GM23338 (cell line): ENCODE results near the gene SLC25A39. TPM values are rescaled to one million over a fixed set of nuclear protein-coding genes. Genes with fewer than 3 reads are reported as not detected.
"Not testable (repeated sequence)": the region's sequence is repeated elsewhere in the genome, so short reads cannot be mapped to it uniquely, and the experiment has no call there.

Source experiments
- ATAC-seq: fragments of 200-7000 bp; cut with Tn5 transposase; 3 replicates; pipeline ENCODE4 v1.9.1; 2020
- DNase-seq: peaks from one replicate; pipeline ENCODE4 v3.0.0-alpha.2; 2015; ENCODE audit warnings: low spot score
- H2AFZ ChIP-seq: fragments of 200-600 bp; sonication (generic); 2 replicates; pipeline ENCODE4 v1.8.0; 2016; ENCODE audit warnings: antibody characterized with exemption, mild to moderate bottlenecking, moderate library complexity
- H3F3A ChIP-seq: fragments of 200-600 bp; sonication (generic); replicated peaks from 2 replicates; pipeline ENCODE4 v1.8.0; 2017; ENCODE audit warnings: antibody characterized with exemption, mixed run types, low read depth
- H3K27ac ChIP-seq: fragments of 200-600 bp; sonication (generic); 2 replicates; pipeline ENCODE4 v1.6.1; 2016; ENCODE audit warnings: low read depth
- H3K27me3 ChIP-seq: fragments of 200-600 bp; sonication (generic); 2 replicates; pipeline ENCODE4 v1.8.0; 2016; ENCODE audit warnings: mild to moderate bottlenecking, mixed run types, moderate library complexity; ENCODE audit not compliant: insufficient read depth
- H3K36me3 ChIP-seq: fragments of 200-600 bp; sonication (generic); 2 replicates; pipeline ENCODE4 v1.8.0; 2016; ENCODE audit warnings: mild to moderate bottlenecking; ENCODE audit not compliant: insufficient read depth
- H3K4me1 ChIP-seq: fragments of 200-600 bp; sonication (generic); 2 replicates; pipeline ENCODE4 v1.8.0; 2016; ENCODE audit warnings: mild to moderate bottlenecking, moderate library complexity; ENCODE audit not compliant: insufficient read depth
- H3K4me2 ChIP-seq: fragments of 200-600 bp; sonication (generic); 2 replicates; pipeline ENCODE4 v1.7.1; 2017; ENCODE audit warnings: mixed run types
- H3K4me3 ChIP-seq: fragments of 200-600 bp; sonication (generic); 2 replicates; pipeline ENCODE4 v1.6.1; 2016; ENCODE audit warnings: mixed run types
- H3K79me2 ChIP-seq: fragments of 200-600 bp; sonication (generic); replicated peaks from 2 replicates; pipeline ENCODE4 v1.8.0; 2017; ENCODE audit warnings: mild to moderate bottlenecking; ENCODE audit not compliant: insufficient read depth
- H3K9me2 ChIP-seq: fragments of 200-600 bp; sonication (generic); 2 replicates; pipeline ENCODE4 v1.8.0; 2017; ENCODE audit not compliant: insufficient read depth
- H4K20me1 ChIP-seq: fragments of 200-600 bp; sonication (generic); replicated peaks from 2 replicates; pipeline ENCODE4 v1.8.0; 2017; ENCODE audit warnings: mild to moderate bottlenecking; ENCODE audit not compliant: insufficient read depth
- H3K27ac Mint-ChIP-seq: 2 replicates; pipeline ENCODE4 v1.8.0; 2020; ENCODE audit warnings: inconsistent platforms, mild to moderate bottlenecking, moderate library complexity, mixed read lengths
- H3K27me3 Mint-ChIP-seq: 3 replicates; pipeline ENCODE4 v1.8.0; 2022; ENCODE audit warnings: low read depth, mild to moderate bottlenecking, moderate library complexity, mixed read lengths, inconsistent platforms; ENCODE audit not compliant: insufficient read depth, poor library complexity
- H3K36me3 Mint-ChIP-seq: 3 replicates; pipeline ENCODE4 v1.8.0; 2021; ENCODE audit warnings: low read depth, mild to moderate bottlenecking, inconsistent platforms, moderate library complexity, mixed read lengths
- H3K4me1 Mint-ChIP-seq: 3 replicates; pipeline ENCODE4 v1.8.0; 2020; ENCODE audit warnings: mild to moderate bottlenecking, inconsistent platforms, mixed read lengths
- H3K4me3 Mint-ChIP-seq: 3 replicates; pipeline ENCODE4 v1.8.0; 2021; ENCODE audit warnings: moderate library complexity, mild to moderate bottlenecking, inconsistent platforms, mixed read lengths
- H3K9me3 Mint-ChIP-seq: 3 replicates; pipeline ENCODE4 v1.8.0; 2020; ENCODE audit warnings: moderate library complexity, mild to moderate bottlenecking, inconsistent platforms, mixed read lengths
- EZH2 ChIP-seq: fragments of 200-600 bp; sonication (generic); IDR thresholded peaks from one replicate; pipeline ENCODE4 v1.8.0; 2017; ENCODE audit warnings: antibody characterized with exemption, mild to moderate bottlenecking, low read depth; ENCODE audit not compliant: unreplicated experiment
- JUNB ChIP-seq: IDR thresholded peaks from one replicate; pipeline ENCODE4 v1.6.1; 2016; ENCODE audit warnings: antibody characterized with exemption; ENCODE audit not compliant: unreplicated experiment
- NANOG ChIP-seq: IDR thresholded peaks from 2 replicates; pipeline ENCODE4 v1.6.1; 2016; ENCODE audit warnings: antibody characterized with exemption, borderline replicate concordance
- POLR2AphosphoS5 ChIP-seq: IDR thresholded peaks from 2 replicates; pipeline ENCODE4 v1.6.1; 2016; ENCODE audit warnings: antibody characterized with exemption, low read depth
- ZNF114 ChIP-seq: fragments of 250-450 bp; sonication (Bioruptor Pico); IDR thresholded peaks from 2 replicates; pipeline ENCODE4 v1.5.0; 2020; ENCODE audit warnings: mild to moderate bottlenecking, moderate library complexity
- ZNF331 ChIP-seq: fragments of 250-450 bp; sonication (Bioruptor Pico); IDR thresholded peaks from 2 replicates; pipeline ENCODE4 v1.5.0; 2020; ENCODE audit warnings: low read depth, mild to moderate bottlenecking, moderate library complexity
- polyA plus RNA-seq: library from polyadenylated mRNA; unstranded; fragments of >200 nt; fragmentation: Nextera tagmentation; extraction: Ambion mirVana; gene quantifications from 2 replicates; pipeline ENCODE4 v1.2.1, GENCODE V29; 2016
- total RNA-seq: library from RNA; depleted of rRNA; stranded (reverse); fragments of >200 nt; shearing (Covaris generic); gene quantifications from 2 replicates; pipeline ENCODE4 v1.2.3, GENCODE V29; 2014
- TF ChIP-seq, protein P1 (sequence below), 2 experiments: fragments of 200-600 bp in 1 of 2; sonication (generic) in 1 of 2; conservative IDR thresholded peaks; 2 replicates each; pipeline versions ENCODE4 v1.5.1 to v1.6.1; 2016 to 2017; ENCODE audit warnings: antibody characterized with exemption in 2 of 2, low read depth in 2 of 2, mild to moderate bottlenecking in 2 of 2, moderate library complexity in 1 of 2
- TF ChIP-seq, protein P2 (sequence below): fragments of 250-450 bp; sonication (Bioruptor Pico); IDR thresholded peaks from 2 replicates; pipeline ENCODE4 v1.5.0; 2020; ENCODE audit warnings: mild to moderate bottlenecking, moderate library complexity
- TF ChIP-seq, protein P3 (sequence below): IDR thresholded peaks from 2 replicates; pipeline ENCODE4 v1.6.1; 2016; ENCODE audit warnings: antibody characterized with exemption

Gene SLC25A39
- total and polyA plus RNA-seq, 2 experiments from 2014 or later: 184 to 202 TPM

DNA sequence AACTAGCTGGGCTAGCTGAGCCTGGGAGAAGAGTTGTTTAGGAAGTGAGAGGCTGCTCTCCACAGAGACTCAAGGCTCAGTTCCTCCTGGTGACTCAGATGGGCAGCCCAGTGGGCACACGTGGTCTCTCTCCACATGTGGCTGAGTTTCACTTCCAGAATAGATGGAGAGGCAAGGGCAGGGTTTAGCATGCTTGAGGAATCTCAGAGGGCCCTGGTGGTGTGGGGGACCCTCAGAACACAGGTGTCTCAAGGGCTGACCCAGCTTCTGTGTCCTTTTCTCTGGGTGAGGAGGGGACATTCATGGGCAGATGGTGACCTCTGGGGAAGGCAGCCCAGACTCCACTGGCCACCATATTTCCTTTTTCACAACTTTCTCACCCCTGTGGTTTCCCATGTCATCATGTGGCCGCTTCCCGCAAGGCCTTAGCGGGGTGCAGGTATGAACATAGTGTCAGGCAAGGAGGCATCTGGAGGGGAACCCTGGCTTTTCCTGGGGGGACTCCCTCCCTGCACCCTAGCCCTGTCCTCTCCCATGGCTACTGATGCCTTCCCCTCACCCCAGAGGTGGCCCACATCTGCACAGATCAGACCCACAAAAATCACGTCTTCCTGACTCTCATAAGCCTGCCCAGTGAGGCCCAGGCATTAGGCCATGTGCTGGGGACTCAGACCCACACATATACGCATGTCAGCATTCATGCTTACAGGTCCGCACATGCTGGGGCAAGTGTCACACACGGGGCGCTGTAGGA is 23.8 kb upstream of the SLC25A39 start:
- Histone ChIP-seq H3F3A (peaks cover 3% of the 10 kb centered on the region; the same call in 1 of the 2 replicates), H3K4me3 (no peak overlapping the region), H3K4me2 (no peak overlapping the region), H3K27ac (no peak overlapping the region), H3K4me1 (peaks cover 7% of the 10 kb centered on the region; the same call in 1 of the 2 replicates), H3K36me3 (no peaks in the 10 kb centered on the region), H3K9me2 (no peaks in the 10 kb centered on the region), H3K79me2 (peaks cover 4% of the 10 kb centered on the region; the same call in 1 of the 2 replicates), H2AFZ (no peak overlapping the region), H3K27me3 (peaks cover 6% of the 10 kb centered on the region; the same call in 1 of the 2 replicates), H4K20me1 (peaks cover 3% of the 10 kb centered on the region; the same call in 1 of the 2 replicates)
- H3K9me3 Mint-ChIP-seq: peaks cover 3% of the 10 kb centered on the region; the same call in 1 of the 3 replicates
- TF ChIP-seq ZNF114 (CRISPR knock-in tag) (no peak), ZNF331 (CRISPR knock-in tag) (no peak), NANOG (no peak), EZH2 (no peak), POLR2AphosphoS5 (no peak), JUNB (no peak)
- TF ChIP-seq, protein P1, sequence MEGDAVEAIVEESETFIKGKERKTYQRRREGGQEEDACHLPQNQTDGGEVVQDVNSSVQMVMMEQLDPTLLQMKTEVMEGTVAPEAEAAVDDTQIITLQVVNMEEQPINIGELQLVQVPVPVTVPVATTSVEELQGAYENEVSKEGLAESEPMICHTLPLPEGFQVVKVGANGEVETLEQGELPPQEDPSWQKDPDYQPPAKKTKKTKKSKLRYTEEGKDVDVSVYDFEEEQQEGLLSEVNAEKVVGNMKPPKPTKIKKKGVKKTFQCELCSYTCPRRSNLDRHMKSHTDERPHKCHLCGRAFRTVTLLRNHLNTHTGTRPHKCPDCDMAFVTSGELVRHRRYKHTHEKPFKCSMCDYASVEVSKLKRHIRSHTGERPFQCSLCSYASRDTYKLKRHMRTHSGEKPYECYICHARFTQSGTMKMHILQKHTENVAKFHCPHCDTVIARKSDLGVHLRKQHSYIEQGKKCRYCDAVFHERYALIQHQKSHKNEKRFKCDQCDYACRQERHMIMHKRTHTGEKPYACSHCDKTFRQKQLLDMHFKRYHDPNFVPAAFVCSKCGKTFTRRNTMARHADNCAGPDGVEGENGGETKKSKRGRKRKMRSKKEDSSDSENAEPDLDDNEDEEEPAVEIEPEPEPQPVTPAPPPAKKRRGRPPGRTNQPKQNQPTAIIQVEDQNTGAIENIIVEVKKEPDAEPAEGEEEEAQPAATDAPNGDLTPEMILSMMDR (conservative IDR thresholded peaks at IDR 0.05; ENCODE audit: low read depth in 2 of 2): no peak
- TF ChIP-seq, protein P2, sequence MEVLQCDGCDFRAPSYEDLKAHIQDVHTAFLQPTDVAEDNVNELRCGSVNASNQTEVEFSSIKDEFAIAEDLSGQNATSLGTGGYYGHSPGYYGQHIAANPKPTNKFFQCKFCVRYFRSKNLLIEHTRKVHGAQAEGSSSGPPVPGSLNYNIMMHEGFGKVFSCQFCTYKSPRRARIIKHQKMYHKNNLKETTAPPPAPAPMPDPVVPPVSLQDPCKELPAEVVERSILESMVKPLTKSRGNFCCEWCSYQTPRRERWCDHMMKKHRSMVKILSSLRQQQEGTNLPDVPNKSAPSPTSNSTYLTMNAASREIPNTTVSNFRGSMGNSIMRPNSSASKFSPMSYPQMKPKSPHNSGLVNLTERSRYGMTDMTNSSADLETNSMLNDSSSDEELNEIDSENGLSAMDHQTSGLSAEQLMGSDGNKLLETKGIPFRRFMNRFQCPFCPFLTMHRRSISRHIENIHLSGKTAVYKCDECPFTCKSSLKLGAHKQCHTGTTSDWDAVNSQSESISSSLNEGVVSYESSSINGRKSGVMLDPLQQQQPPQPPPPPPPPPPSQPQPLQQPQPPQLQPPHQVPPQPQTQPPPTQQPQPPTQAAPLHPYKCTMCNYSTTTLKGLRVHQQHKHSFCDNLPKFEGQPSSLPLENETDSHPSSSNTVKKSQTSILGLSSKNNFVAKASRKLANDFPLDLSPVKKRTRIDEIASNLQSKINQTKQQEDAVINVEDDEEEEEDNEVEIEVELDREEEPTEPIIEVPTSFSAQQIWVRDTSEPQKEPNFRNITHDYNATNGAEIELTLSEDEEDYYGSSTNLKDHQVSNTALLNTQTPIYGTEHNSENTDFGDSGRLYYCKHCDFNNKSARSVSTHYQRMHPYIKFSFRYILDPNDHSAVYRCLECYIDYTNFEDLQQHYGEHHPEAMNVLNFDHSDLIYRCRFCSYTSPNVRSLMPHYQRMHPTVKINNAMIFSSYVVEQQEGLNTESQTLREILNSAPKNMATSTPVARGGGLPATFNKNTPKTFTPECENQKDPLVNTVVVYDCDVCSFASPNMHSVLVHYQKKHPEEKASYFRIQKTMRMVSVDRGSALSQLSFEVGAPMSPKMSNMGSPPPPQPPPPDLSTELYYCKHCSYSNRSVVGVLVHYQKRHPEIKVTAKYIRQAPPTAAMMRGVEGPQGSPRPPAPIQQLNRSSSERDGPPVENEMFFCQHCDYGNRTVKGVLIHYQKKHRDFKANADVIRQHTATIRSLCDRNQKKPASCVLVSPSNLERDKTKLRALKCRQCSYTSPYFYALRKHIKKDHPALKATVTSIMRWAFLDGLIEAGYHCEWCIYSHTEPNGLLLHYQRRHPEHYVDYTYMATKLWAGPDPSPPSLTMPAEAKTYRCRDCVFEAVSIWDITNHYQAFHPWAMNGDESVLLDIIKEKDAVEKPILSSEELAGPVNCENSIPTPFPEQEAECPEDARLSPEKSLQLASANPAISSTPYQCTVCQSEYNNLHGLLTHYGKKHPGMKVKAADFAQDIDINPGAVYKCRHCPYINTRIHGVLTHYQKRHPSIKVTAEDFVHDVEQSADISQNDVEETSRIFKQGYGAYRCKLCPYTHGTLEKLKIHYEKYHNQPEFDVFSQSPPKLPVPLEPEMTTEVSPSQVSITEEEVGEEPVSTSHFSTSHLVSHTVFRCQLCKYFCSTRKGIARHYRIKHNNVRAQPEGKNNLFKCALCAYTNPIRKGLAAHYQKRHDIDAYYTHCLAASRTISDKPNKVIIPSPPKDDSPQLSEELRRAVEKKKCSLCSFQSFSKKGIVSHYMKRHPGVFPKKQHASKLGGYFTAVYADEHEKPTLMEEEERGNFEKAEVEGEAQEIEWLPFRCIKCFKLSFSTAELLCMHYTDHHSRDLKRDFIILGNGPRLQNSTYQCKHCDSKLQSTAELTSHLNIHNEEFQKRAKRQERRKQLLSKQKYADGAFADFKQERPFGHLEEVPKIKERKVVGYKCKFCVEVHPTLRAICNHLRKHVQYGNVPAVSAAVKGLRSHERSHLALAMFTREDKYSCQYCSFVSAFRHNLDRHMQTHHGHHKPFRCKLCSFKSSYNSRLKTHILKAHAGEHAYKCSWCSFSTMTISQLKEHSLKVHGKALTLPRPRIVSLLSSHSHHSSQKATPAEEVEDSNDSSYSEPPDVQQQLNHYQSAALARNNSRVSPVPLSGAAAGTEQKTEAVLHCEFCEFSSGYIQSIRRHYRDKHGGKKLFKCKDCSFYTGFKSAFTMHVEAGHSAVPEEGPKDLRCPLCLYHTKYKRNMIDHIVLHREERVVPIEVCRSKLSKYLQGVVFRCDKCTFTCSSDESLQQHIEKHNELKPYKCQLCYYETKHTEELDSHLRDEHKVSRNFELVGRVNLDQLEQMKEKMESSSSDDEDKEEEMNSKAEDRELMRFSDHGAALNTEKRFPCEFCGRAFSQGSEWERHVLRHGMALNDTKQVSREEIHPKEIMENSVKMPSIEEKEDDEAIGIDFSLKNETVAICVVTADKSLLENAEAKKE (CRISPR knock-in tag): no peak
- TF ChIP-seq, protein P3, sequence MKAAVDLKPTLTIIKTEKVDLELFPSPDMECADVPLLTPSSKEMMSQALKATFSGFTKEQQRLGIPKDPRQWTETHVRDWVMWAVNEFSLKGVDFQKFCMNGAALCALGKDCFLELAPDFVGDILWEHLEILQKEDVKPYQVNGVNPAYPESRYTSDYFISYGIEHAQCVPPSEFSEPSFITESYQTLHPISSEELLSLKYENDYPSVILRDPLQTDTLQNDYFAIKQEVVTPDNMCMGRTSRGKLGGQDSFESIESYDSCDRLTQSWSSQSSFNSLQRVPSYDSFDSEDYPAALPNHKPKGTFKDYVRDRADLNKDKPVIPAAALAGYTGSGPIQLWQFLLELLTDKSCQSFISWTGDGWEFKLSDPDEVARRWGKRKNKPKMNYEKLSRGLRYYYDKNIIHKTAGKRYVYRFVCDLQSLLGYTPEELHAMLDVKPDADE: no peak
- ATAC-seq (no peak), DNase-seq (no peak)
- H3K4me3 Mint-ChIP-seq: no peak overlapping the region
- H3K36me3 Mint-ChIP-seq: peaks cover 8% of the 10 kb centered on the region; the same call in 2 of the 3 replicates
- H3K27ac Mint-ChIP-seq: no peak overlapping the region
- H3K4me1 Mint-ChIP-seq: peaks cover 12% of the 10 kb centered on the region
- H3K27me3 Mint-ChIP-seq: peaks cover 26% of the 10 kb centered on the region

GRCh38 chr17:44347206-44348055 is 22.8 kb upstream of the SLC25A39 start:
- H3K4me1 ChIP-seq, H3K4me1 Mint-ChIP-seq, H3K79me2 ChIP-seq, H3K4me3 Mint-ChIP-seq, DNase-seq, H3K27me3 ChIP-seq, H3K9me3 Mint-ChIP-seq, H3K27ac ChIP-seq, ATAC-seq, H3K27ac Mint-ChIP-seq, H3K4me2 ChIP-seq, H3F3A ChIP-seq, H2AFZ ChIP-seq, H4K20me1 ChIP-seq, H3K9me2 ChIP-seq, H3K36me3 Mint-ChIP-seq, H3K4me3 ChIP-seq, H3K36me3 ChIP-seq: not testable (repeated sequence)
- peaks cover 17% of the 10 kb centered on the region for H3K27me3 Mint-ChIP-seq
